Non-pigmented ciliary epithelial cell (primary cell): ENCODE data around the gene ARMC8.
"Not testable (repeated sequence)": the region's sequence is repeated elsewhere in the genome, so short reads cannot be mapped to it uniquely, and the experiment has no call there.

ENCODE experiments used
- DNase-seq: peaks from one replicate; pipeline ENCODE4 v3.0.0-alpha.2; 2010; ENCODE audit warnings: low read depth

The ARMC8 gene, protein sequence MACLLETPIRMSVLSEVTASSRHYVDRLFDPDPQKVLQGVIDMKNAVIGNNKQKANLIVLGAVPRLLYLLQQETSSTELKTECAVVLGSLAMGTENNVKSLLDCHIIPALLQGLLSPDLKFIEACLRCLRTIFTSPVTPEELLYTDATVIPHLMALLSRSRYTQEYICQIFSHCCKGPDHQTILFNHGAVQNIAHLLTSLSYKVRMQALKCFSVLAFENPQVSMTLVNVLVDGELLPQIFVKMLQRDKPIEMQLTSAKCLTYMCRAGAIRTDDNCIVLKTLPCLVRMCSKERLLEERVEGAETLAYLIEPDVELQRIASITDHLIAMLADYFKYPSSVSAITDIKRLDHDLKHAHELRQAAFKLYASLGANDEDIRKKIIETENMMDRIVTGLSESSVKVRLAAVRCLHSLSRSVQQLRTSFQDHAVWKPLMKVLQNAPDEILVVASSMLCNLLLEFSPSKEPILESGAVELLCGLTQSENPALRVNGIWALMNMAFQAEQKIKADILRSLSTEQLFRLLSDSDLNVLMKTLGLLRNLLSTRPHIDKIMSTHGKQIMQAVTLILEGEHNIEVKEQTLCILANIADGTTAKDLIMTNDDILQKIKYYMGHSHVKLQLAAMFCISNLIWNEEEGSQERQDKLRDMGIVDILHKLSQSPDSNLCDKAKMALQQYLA

DNA sequence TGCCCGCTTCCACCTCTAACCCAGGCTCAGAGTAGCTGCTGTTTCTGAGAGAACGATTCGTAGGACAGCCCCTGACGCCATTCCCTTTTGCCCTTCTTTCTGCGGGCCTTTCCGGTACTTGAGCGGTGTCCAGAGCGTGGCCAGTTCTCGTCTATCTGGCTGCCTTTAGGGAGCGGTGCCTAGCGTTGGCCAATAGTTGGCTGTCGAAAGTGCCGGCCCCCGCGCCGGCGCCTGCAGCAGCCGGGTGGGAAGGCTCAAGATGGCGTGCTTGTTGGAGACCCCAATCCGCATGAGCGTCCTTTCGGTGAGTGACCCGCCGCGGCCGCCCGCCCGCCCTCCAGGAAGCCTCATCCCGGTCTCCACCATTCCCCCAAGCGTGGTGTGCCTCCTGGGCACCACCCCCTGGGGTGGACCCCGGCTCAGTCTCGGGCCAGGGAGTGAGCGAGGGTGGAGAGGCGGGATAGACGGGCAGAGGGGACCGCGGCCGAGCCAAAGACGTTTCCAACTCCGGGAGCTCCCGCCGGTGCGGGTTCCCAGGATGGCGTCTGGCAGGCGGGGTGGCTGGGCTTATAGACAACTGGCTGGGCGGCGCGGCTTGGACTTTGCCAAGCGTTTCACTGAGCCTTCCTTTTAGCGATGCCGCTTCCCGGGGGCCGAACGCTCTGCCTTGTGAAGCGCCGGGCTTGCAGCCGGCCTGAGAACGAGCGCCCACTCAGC lies at the start of gene ARMC8:
ARMC8 (plus strand) TSS at position 6 of the 717 bp plus-strand sequence; CDS start at position 260, 254 bp downstream.
- DNase-seq: no peak

DNA sequence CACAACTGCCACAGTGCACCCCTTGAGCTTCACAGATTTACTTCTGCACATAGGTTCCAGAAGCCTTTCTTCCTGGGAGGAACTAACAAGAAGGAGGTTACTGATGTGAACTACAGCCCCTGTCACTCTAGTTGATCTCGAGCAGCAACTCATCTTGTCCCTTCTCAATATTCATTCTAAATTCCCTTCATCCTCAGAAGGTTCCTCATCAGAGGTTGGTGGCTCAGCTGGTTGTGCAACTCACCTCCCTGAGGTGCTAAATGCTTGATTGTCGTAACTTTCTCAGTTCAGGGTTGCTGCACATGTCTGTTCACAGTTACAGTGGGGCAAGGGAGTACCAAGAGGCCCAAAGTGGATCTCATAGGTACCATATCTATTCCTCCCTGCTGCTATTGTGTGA lies 49.2 kb upstream of the ARMC8 start:
- DNase-seq: no peak

DNA sequence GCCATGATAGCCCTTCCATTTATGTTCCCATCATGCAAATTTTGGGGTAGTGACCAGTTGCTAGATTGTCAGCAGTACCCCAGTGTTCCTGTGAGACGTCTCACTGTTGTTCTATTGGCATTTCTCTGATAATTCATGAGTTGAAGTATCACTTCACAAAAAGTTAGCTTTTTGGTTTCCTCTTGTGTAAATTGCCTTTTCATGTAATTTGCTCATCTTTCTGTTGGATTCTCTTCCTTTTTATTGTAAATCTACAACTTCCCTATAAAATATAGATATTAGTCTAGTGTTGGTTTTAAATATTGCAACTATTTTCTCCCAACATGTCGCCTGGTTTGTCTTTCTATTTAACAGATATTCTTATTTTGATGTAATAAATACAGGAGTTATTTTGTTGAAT lies 47.4 kb upstream of the ARMC8 start:
- no peak for DNase-seq

DNA sequence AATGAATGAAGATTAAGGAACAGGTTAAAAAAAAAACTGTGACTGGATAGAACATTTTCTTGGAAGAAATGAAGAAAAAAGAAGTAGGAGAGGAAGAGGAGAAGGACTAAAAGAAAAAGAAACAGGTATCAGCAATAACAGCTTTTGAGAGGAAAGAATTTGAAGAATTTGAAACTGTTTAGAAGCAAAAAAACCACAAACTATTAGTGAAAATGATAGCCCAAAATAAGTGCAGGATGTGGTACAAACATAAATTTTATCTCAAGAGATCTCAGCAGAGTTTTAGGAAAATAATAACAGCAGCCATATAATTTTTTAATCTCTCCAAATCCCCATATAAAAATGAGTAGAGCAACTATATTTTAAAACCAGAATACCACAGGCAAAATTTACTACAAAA lies 46.2 kb upstream of the ARMC8 start:
- DNase-seq: no peak

DNA sequence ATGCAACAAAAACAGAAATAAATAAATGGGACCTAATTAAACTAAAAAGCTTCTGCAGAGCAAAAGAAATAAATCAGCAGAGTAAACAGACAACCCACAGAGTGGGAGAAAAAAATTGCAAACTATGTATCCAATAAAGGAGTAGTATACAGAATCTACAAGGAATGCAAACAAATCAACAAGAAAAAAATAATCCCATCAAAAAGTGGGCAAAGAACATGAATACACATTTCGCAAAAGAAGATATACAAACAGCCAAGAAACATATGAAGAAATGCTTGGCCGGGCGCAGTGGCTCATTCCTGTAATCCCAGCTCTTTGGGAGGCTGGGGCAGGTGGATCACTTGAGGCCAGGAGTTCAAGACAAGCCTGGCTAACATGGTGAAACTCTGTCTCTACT lies 44.9 kb upstream of the ARMC8 start:
- DNase-seq: not testable (repeated sequence)

DNA sequence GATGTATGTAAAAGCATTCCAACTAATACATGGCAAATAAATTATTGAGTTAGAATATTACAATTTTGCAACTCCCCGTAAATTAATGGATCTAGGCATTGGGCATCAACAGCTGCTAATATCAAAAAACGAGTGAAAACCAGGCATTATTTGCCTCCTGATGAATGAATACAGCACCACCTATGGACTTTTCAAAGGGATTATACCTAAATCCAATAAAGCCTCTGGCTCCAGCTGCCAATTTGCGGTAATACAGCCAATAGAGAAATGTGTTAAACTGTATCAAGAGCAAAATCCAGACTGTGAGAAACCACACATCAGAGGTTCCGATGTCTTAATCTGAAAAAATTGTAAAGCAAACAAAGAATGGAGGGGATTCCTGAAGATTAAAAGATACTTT lies 38.6 kb upstream of the ARMC8 start:
- no peak for DNase-seq

DNA sequence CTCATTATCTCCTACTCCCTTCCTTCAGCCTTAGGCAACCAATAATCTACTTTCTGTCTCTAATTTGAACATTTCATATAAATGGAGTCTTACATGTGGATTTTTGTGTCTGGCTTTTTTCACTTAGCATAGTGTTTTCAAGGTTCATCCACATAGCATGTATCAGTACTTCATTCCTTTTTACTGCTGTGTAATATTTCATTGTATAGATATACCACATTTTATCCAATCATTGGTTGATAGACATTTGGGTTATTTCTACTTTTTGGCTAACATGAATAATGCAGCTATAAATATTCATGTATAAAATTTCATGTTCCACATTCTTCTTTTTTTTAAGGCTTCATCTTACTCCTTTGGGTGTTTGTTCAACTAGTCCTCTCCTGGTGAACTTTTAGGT lies 32.6 kb upstream of the ARMC8 start:
- DNase-seq: no peak

DNA sequence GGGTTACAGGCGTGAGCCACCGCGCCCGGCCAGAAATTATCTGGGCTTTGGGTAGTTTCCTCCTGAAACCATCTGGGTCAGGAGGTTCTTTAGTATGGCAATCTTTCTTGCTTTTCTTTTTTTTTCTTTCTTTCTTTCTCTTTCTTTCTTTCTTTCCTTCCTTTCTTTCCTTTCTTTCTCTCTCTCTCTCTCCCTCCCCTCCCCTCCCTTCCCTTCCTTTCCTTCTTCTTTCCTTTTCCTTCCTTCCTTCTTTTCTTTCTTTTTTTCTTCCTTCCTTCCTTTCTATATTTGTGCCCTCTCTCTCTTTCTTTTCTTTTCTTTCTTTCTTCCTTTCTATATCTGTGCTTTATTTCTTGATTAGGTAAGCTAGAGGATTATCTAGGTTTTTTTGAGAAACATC lies 29.4 kb upstream of the ARMC8 start:
- DNase-seq: no peak

DNA sequence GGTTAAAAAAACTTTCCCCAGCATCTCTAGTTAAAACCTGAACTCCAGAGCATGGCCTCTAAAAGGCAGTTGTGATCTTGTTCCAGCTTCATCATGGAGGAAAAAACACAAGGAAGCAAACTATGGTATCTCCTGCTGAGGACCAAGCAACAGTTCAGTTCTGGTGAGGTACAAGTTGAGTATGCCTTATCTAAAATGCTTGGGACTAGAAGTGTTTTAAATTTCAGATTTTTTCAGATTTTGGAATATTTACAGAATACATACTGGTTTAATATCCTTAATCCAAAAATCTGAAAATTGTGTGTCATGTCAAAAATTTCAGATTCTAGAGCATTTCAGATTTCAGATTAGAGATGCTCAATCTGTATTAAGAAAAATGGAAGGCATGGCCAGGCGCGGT lies 22.0 kb upstream of the ARMC8 start:
- DNase-seq: no peak

DNA sequence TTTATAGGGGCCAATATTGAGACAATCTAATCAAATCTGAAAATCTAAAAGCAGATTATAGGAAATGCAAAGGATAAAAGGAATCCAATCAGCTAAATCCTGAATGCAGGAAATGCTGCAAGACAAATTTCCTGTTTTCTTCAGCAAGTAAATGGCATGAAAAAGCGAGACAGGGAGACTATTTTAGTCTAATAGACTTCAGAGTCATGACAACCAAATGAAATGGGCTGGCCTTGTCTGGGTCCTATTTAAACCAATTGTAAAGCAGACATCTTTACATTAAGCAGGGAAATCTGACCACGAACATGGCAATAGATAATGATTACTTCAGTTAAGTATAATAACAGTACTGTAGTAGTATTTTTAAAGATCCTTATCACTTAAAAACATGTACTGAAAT lies 14.5 kb upstream of the ARMC8 start:
- no peak for DNase-seq

DNA sequence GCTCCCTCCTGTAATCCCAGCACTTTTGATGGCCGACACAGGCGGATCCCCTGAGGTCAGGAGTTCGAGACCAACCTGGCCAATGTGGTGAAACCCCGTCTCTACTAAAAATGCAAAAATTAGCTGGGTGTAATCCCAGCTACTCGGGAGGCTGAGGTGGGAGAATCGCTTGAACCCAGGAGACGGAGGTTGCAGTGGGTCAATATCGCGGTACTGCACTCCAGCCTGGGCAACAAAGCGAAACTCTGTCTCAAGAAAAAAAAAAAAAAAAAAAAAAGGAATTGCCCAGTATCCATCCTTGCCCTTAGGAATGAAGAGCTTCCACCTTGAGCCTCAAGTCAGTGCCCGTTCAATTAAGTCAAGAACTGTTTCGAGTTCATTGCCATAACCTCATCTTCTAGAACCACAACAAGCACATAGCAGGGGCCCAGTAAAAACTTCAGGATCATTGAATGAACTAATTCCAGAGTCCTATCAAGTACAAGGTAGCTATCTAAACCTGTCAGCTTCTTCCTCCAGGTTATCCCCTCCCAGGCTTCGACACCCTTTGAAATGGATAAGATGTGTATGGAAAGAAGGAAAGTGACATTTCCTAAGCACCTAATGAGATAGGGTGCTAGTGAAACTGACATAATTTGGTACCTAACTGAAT lies 13.2 kb upstream of the ARMC8 start:
- DNase-seq: no peak

DNA sequence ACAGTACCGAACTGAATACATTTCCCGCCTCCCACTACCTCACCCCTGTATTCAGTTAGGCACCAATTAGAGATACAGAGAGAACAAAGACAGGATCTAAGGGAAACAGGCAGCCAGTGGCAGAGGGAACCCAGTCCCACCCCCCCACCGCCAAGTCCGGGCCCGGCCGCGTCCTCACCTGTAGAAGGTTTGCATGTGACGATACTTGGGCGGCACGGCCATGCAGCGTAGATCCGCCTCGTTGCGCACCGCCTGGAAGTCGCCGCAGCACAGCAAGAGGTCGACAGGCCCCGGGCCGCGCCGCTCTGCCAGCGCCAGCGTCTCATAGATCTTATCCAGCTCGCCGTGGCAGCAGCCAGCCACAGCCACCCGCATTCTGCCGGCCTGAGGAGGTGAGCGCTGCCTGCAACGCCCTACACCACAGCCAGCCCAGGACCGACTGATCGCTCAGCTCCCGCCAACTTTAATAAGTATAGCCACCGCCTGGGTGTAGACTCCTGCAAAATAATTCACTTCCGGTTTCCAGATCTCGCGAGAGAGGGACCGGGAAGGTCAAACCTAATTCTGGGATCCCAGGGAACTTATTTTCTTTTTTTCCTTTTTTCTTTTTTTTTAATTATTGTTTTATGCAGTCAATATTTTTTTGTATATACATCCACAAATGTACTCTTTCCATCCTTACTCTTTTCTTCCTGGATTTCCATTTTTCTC lies 12.5 kb upstream of the ARMC8 start, which contains the start of gene DBR1:
DBR1 (minus strand) TSS at position 501 of the 711 bp plus-strand sequence; CDS start at position 375, 126 bp downstream.
- DNase-seq: no peak

DNA sequence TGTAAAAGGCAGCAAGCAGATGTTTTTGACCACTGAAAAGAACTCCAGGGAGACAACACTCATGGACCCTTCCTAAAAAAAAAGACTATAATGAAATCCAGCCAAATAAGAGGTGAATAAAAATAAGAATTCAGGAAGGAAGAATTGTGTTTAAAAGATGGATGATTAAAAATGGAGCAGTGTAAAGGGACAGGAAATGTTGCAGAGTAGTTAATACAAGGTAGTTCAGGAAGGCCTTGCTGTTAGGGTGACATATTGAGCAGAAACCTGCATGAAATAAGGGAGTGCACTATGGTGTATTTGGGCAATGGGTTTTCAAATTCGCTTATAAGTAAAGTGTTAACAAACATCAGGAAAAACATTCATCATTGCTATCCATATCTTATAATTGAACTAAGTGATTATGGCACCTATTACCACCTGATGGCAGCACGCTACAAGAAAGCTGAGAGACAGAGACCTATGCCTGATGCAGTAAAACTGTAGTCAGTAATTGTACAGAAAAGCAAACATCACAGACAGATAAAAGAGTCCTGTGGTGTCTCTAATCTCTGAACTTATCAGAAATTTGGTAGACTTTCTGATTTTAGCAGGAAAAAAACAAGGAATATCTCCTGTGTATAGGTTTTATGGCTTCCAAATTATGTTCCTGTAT lies 6.6 kb upstream of the ARMC8 start:
- no peak for DNase-seq

DNA sequence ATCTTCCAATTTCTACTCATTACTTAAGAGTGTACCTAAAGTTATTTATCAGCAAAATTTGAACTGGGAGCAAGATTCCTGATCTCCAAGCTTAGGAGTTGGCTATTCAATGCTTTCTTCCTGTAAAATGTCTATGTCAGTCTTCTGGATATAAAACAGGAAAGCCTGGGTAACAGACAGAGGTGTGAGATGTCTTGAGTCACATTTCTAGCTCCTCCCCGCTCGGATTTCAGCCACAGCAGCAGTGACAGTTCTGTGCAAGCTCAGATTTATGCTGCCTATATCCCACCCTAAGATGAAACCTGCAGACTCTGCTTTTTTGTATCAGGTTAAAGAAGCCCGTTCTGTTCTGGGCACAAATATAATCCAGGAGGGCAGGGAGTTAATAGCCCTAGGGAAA lies 2.1 kb upstream of the ARMC8 start:
- DNase-seq: no peak

DNA sequence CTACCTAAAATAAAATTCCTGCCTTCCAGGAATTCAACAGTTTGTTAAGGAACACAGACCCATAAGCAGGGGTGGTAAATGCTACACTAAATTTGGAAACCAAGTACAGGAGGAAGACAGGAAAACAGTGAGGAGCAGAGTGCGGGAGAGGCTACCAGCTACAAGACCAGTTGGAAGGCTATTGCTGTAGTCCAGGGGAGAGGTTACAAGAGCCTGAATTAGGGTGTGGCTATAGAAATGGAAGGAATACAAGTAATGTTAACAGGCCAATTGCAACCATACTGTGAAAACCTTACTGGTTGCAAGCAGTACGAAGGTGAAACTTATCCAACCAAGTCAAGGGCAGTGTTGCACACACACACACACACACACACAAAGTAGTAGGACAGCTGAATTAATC lies 880 bp upstream of the ARMC8 start:
- DNase-seq: no peak

DNA sequence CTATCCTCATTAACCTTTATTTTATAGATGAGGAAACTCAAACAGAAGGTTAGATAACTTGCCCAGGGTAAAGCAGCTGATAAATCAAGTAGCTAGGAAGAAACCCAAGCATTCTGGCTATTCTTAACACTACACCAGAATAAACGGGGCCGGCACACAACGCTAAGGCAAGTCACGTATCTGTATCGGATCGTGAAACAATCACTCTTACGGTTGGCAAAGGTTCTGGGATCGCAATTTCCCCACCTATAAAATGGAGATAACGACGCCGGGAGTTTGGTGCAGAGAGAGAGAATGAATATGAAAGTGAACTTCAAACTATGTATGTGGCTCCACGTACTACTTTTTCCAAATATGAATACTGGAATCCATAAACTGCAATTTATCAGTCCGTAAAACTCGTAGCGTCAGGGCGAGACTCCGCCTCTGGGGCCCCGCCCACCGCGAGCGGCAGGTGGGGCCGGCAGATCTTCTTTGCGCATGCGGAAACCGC lies 252 bp upstream of the ARMC8 start:
- DNase-seq: no peak

DNA sequence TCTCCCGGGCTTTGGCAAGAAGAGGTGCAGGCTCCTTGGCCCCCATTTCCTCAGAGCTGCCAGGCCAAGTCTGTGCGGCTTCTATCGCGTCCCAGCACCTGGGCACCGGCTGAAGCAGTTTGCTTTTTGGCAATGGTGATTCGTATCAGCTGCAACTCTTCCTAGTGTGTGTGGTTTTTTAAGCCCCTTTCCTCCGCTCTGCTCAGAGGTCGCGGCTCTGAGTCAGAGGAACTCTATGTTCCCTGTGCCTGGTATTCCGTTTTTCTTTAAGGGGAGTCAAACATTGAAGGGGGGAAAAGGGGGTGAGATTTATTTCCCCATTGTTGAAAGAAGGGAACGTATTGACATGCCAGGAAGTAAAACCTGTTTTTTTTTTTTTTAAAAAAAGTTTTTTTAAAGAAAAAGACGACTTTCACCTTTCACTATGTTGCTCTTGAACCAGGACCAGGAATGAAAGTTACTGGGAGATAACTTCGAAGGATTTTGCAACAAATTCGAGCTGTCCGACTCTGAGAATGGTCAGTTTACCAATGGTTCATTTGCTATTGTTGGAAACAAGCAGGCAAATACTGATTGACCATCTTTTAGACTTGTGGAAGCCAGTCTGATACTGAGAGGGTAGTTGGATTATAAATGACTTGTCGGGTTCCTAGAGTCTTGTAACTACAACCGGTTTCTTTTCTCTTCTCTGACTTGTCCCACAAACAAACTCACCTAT lies 1.1 kb downstream of the ARMC8 start:
- no peak for DNase-seq

DNA sequence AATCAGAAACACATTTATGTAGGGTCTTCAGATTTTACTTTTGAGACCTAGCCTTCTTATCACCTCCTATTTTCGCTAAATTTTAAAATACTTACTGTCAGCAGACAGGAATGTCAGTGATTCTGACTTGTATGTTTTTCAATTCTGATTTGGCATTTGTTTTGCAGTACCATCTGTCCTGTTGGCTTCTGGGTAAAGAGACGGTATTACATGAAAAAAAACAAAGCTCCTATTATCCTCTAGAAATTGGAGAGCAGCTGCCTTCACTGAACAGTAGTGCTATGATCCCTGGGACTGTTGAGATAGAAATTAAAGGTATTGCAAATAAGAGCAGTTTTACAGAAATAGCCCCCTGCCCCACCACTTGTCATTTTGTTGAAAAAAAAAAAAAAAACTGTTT lies 8.4 kb downstream of the ARMC8 start:
- no peak for DNase-seq

DNA sequence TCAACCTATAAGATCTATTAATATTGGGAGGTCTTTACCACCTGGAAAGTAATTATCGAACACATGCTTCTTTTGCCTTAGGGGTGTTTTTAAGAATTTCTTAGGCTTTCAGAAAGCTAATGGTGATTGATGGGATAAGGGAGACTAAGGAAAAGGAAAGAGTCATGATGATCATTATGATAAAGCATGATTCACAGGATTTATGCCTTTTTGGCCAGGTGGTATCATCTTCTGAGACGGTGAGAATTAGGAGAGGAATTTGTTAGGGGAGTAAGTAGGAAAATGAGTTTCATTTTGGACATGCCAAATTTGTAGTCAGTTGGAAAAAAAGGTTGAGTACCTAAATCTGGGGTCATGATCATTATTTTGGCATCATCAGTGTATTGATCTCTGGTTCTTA lies 8.9 kb downstream of the ARMC8 start:
- no peak for DNase-seq

DNA sequence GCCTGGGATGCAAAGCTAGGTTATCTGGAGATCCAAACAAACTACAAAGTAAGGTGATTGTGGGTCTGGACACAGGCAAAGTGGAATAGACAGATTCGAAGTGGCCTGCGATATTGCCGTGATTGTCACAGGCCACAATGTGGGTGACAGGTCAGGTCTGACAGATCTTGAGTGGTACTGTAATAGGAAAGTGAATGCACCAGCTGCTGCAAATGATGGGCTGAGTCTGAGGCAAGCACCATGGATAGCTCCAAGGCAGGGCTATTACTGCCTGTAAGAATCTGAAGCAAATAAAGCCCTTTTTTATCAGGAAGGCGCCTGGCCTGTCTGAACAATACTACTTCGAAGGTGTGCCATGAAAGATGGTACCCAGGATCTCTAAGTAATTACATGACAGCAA lies 10.0 kb downstream of the ARMC8 start:
- no peak for DNase-seq
